Thyroid gland (tissue), 4 donors: ENCODE results near the gene PBX2. TPM values are rescaled to one million over a fixed set of nuclear protein-coding genes. Genes with fewer than 3 reads are reported as not detected.
A peak's percentile ranks its signal among the peaks of the same experiment; 100 is the strongest.

Experiments
- DNase-seq, 2 donors: peaks; one replicate each; pipeline ENCODE4 v3.0.0-alpha.2; 2019
- H3K27ac ChIP-seq, 3 donors: fragments of 200-600 bp; sonication (generic); 1 replicate in 2 of 3; 2 replicates in 1 of 3; pipeline ENCODE4 v1.5.1; 2016 to 2019; ENCODE audit warnings: mild to moderate bottlenecking in 1 of 3, moderate library complexity in 1 of 3
- H3K27me3 ChIP-seq: fragments of 200-600 bp; sonication (generic); one replicate; pipeline ENCODE4 v1.5.1; 2019
- H3K36me3 ChIP-seq, 2 donors: fragments of 200-600 bp; sonication (generic); one replicate each; pipeline ENCODE4 v1.5.1; 2016 to 2019
- H3K4me1 ChIP-seq, 2 donors: fragments of 200-600 bp; sonication (generic); one replicate each; pipeline ENCODE4 v1.5.1; 2017 to 2019
- H3K4me3 ChIP-seq, 3 donors: fragments of 200-600 bp; sonication (generic); replicated peaks in 1 of 3; 1 replicate in 2 of 3; 2 replicates in 1 of 3; pipeline ENCODE4 v1.5.1; 2016; ENCODE audit warnings: mild to moderate bottlenecking in 1 of 3
- H3K9me3 ChIP-seq: fragments of 200-600 bp; sonication (generic); one replicate; pipeline ENCODE4 v1.5.1; 2017
- CTCF ChIP-seq, 6 experiments: fragments of 200-600 bp in 3 of 6; fragments of 450-650 bp in 3 of 6; sonication (generic) in 3 of 6; IDR thresholded peaks; one replicate each; pipeline ENCODE4 v1.5.1; 2016 to 2019; ENCODE audit warnings: antibody characterized with exemption in 6 of 6, mild to moderate bottlenecking in 2 of 6, inconsistent platforms in 1 of 6, moderate library complexity in 1 of 6
- POLR2A ChIP-seq, 2 donors: fragments of 450-650 bp; IDR thresholded peaks; one replicate each; pipeline ENCODE4 v1.6.1; 2017; ENCODE audit warnings: antibody characterized with exemption in 2 of 2, mild to moderate bottlenecking in 2 of 2, moderate library complexity in 1 of 2
- WGBS, 2 donors: methylation state at CpG; one replicate each; pipeline ENCODE4 v1.1.5; 2017; 5-methylcytosine and 5-hydroxymethylcytosine counted together
- intact Hi-C: fragments of 100-400 bp; cut with DNase I; formaldehyde crosslinking; loops from one replicate; pipeline ENCODE4 v1.15.1; 2023
- total RNA-seq, 4 donors: library from RNA; depleted of rRNA; stranded (reverse); fragments of >200 nt; gene quantifications; one replicate each; pipeline ENCODE4 v1.2.3, GENCODE V29; 2016

PBX2 gene
- total RNA-seq, 4 donors from 2014 or later, result 66.0 to 93.4 (median 74.2) TPM

- peak in 1 of 2 donors; percentile 42 for DNase-seq
- 48 to 60% methylated on average over 6 of the region's 9 CpGs for WGBS, 2 donors
- no peaks in the 10 kb centered on the region for H3K36me3 ChIP-seq
Measured at GRCh38 chr6:32203426-32204267, 13.6 kb upstream of the PBX2 start.

GRCh38 chr6:32202186-32202585 lies 12.2 kb upstream of the PBX2 start:
- no peak overlapping the region for H3K4me3 ChIP-seq

More at GRCh38 chr6:32203426-32204267, 13.6 kb upstream of the PBX2 start:
- Histone ChIP-seq H3K9me3 (no peaks in the 10 kb centered on the region), H3K4me1 (peaks cover 13 to 16% of the 10 kb centered on the region in 2 donors), H3K4me3 (no peak overlapping the region), H3K27me3 (no peaks in the 10 kb centered on the region), H3K27ac (peak overlapping the region in 2 of 3 donors; percentile 29 to 30)
- no peak for TF ChIP-seq CTCF (IDR thresholded peaks at IDR 0.05)
- no peak for TF ChIP-seq POLR2A (IDR thresholded peaks at IDR 0.05)
- intact Hi-C loops, result no loop called here

GRCh38 chr6:32200711-32201475 lies 10.9 kb upstream of the PBX2 start:
- peaks cover 19 to 26% of the 10 kb centered on the region in 2 donors for H3K4me1 ChIP-seq
- intact Hi-C loops, result no loop called here
- no peak overlapping the region for H3K4me3 ChIP-seq
- H3K27me3 ChIP-seq, result no peaks in the 10 kb centered on the region
- TF ChIP-seq POLR2A (IDR thresholded peaks at IDR 0.05), result no peak
- no peak for TF ChIP-seq CTCF (IDR thresholded peaks at IDR 0.05)
- no peak for DNase-seq
- no peak overlapping the region for H3K27ac ChIP-seq
- H3K9me3 ChIP-seq, result no peaks in the 10 kb centered on the region
- 89 to 91% methylated on average over 9 to 11 of the region's 13 CpGs for WGBS, 2 donors
- H3K36me3 ChIP-seq, result no peaks in the 10 kb centered on the region

More at GRCh38 chr6:32202186-32202585, 12.2 kb upstream of the PBX2 start:
- Histone ChIP-seq H3K4me1 (peaks cover 15 to 18% of the 10 kb centered on the region in 2 donors), H3K9me3 (no peaks in the 10 kb centered on the region), H3K27ac (no peak overlapping the region), H3K36me3 (no peaks in the 10 kb centered on the region), H3K27me3 (no peaks in the 10 kb centered on the region)
- intact Hi-C loops, result no loop called here
- WGBS, 2 donors, result 81 to 93% methylated on average over 6 to 9 of the region's 9 CpGs
- TF ChIP-seq CTCF (IDR thresholded peaks at IDR 0.05) (no peak), POLR2A (IDR thresholded peaks at IDR 0.05) (no peak)
- no peak for DNase-seq

- Histone ChIP-seq H3K9me3 (no peaks in the 10 kb centered on the region), H3K36me3 (no peaks in the 10 kb centered on the region), H3K4me1 (peaks cover 20 to 31% of the 10 kb centered on the region in 2 donors), H3K4me3 (no peak overlapping the region), H3K27ac (no peak overlapping the region), H3K27me3 (no peaks in the 10 kb centered on the region)
- intact Hi-C loops, result no loop called here
- no peak for DNase-seq
- 89% methylated on average over 17 of the region's 17 CpGs for WGBS, 2 donors
- no peak for TF ChIP-seq POLR2A (IDR thresholded peaks at IDR 0.05)
- no peak for TF ChIP-seq CTCF (IDR thresholded peaks at IDR 0.05)
Measured at GRCh38 chr6:32198866-32199265, 8.9 kb upstream of the PBX2 start.

GRCh38 chr6:32198345-32198696 lies 8.3 kb upstream of the PBX2 start:
- TF ChIP-seq POLR2A (IDR thresholded peaks at IDR 0.05) (no peak), CTCF (IDR thresholded peaks at IDR 0.05) (no peak)
- Histone ChIP-seq H3K27me3 (no peaks in the 10 kb centered on the region), H3K9me3 (no peaks in the 10 kb centered on the region), H3K4me3 (no peak overlapping the region), H3K4me1 (peaks cover 16 to 27% of the 10 kb centered on the region in 2 donors), H3K36me3 (no peaks in the 10 kb centered on the region), H3K27ac (no peak overlapping the region)
- no peak for DNase-seq
- 86 to 89% methylated on average over 3 of the region's 3 CpGs for WGBS, 2 donors
- intact Hi-C loops, result no loop called here
